ENCODE results near the gene INTS1. TPM values are rescaled to one million over a fixed set of nuclear protein-coding genes. Genes with fewer than 3 reads are reported as not detected.

Gene INTS1
- total RNA-seq, 1 donor = 66.2 TPM

DNA sequence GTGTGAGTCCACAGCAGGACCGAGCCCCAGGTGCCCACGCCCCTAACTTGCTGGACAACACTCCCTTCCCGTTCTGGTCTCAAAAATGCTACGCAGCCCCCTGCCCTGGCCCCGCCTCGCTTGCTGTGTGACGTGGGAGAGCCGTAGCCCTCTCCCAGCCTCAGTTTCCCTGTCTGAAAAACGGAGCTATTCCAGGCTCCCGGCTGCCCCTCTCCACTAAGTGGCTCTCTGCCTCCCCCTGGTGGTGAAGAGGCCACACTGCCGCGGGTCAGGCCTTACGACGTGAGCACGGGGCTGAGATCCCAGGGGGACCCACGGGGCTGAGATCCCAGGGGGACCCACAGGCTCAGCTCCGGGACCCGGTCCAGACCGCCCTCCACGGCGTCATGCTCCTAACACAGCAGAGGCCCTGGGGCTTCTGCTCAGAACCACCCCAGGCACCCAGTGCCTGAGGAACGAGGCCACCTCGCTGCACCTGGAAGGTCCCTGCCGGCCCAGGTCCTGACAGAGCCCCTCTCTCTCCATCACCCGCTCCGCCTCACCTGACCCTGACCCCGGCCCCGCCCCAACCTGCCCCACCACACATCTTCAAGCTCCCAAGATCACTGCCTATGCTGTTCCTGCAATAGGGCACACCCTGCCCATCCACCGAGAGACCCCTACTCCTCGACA lies 71.6 kb downstream of the INTS1 start:
- H3K9me3 ChIP-seq (ENCODE audit: low read depth, low read length) = no peaks in the 10 kb centered on the region
- H4K20me1 ChIP-seq (ENCODE audit: insufficient read depth, low read length) = peaks cover 28% of the 10 kb centered on the region
- TF ChIP-seq, protein P1, sequence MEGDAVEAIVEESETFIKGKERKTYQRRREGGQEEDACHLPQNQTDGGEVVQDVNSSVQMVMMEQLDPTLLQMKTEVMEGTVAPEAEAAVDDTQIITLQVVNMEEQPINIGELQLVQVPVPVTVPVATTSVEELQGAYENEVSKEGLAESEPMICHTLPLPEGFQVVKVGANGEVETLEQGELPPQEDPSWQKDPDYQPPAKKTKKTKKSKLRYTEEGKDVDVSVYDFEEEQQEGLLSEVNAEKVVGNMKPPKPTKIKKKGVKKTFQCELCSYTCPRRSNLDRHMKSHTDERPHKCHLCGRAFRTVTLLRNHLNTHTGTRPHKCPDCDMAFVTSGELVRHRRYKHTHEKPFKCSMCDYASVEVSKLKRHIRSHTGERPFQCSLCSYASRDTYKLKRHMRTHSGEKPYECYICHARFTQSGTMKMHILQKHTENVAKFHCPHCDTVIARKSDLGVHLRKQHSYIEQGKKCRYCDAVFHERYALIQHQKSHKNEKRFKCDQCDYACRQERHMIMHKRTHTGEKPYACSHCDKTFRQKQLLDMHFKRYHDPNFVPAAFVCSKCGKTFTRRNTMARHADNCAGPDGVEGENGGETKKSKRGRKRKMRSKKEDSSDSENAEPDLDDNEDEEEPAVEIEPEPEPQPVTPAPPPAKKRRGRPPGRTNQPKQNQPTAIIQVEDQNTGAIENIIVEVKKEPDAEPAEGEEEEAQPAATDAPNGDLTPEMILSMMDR (IDR thresholded peaks at IDR 0.05; ENCODE audit: extremely low read depth, low read depth, low read length) = peak; percentile 92
- no peak overlapping the region for H3K27ac ChIP-seq (ENCODE audit: low read depth, low read length)
- peak; percentile 98 for DNase-seq (ENCODE audit: insufficient read length, low spot score, missing footprints)
- no peaks in the 10 kb centered on the region for H3K27me3 ChIP-seq (ENCODE audit: insufficient read depth, low read length)
- no peak overlapping the region for H3K4me2 ChIP-seq (ENCODE audit: insufficient read depth, low read length)
- no peak overlapping the region for H2AFZ ChIP-seq (ENCODE audit: low read length)
- peaks cover 6% of the 10 kb centered on the region for H3K4me1 ChIP-seq (ENCODE audit: insufficient read depth, low read length)
- no peaks in the 10 kb centered on the region for H3K79me2 ChIP-seq (ENCODE audit: insufficient read depth, low read length)
- no peak overlapping the region for H3K4me3 ChIP-seq (ENCODE audit: insufficient read depth, low read length)
- H3K36me3 ChIP-seq (ENCODE audit: insufficient read depth, low read length) = peaks cover 10% of the 10 kb centered on the region

DNA sequence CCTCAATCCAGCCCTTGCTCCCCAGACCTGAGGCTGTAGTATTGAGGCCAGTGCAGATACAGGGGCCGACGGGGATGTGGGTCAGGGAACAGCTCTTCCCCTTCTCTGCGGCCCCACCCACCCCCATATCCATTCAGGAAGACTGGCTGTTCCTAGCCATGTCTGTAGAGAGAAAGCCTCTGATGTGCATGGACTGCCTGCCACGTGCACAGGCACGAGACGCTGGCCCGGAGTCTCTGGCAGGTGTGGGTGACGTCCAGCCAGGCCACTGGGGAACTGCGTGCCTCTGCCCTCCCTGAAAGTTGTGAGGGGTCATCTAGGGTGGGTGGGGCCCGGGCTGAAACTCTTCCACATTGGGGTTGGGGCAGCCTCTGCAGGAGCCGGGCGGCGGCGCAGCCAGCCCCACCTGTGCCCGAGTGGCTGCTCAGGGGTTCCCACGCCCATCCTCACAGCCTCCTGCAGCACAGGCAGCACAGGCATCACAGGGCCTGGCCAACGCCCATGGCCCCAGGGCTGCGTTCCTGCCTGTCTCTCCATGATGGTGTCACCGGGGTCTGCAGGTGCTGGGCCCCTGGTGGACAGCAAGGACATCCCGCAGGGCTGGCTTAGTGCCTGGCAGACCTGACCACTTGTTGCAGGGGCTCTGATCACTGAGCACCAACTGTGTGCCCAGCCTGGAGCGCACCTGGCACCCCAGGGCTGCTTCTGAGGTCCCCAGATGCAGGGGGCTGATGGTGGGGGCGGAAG lies 72.4 kb downstream of the INTS1 start:
- Histone ChIP-seq H2AFZ (ENCODE audit: low read length) (no peak overlapping the region), H3K4me3 (ENCODE audit: insufficient read depth, low read length) (no peak overlapping the region)

DNA sequence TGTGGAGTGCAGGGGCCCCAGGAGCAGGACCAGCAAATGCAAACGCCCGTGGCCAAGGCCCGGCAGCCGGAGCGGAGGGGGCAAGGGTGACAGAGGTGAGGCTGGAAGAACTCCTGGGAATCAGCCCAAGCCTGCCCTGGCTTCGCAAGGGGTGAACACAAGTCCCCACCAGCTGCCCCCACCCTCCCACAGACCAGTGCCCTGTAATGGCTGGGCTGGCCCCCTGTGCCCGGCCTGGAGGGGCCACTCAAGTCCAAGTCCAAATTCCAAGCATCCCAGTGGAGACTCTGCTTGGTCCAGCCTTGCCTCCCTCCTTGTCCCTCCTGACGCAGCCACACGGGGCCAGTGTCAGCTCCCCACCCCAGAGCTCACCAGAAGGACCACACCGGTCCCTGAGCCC lies 73.0 kb downstream of the INTS1 start:
- no peaks in the 10 kb centered on the region for H3K9me3 ChIP-seq (ENCODE audit: low read depth, low read length)
- no peak overlapping the region for H3K27ac ChIP-seq (ENCODE audit: low read depth, low read length)
- no peaks in the 10 kb centered on the region for H3K36me3 ChIP-seq (ENCODE audit: insufficient read depth, low read length)
- no peak overlapping the region for H3K4me3 ChIP-seq (ENCODE audit: insufficient read depth, low read length)
- peaks cover 22% of the 10 kb centered on the region for H4K20me1 ChIP-seq (ENCODE audit: insufficient read depth, low read length)
- no peak overlapping the region for H2AFZ ChIP-seq (ENCODE audit: low read length)
- H3K27me3 ChIP-seq (ENCODE audit: insufficient read depth, low read length) = no peaks in the 10 kb centered on the region
- peaks cover 6% of the 10 kb centered on the region for H3K4me1 ChIP-seq (ENCODE audit: insufficient read depth, low read length)
- TF ChIP-seq, protein P1 (IDR thresholded peaks at IDR 0.05; ENCODE audit: extremely low read depth, low read depth, low read length) = no peak
- DNase-seq (ENCODE audit: insufficient read length, low spot score, missing footprints) = no peak
- no peaks in the 10 kb centered on the region for H3K79me2 ChIP-seq (ENCODE audit: insufficient read depth, low read length)
- no peak overlapping the region for H3K4me2 ChIP-seq (ENCODE audit: insufficient read depth, low read length)

More for the DNA sequence above, 72.4 kb downstream of the INTS1 start:
- TF ChIP-seq, protein P1 (IDR thresholded peaks at IDR 0.05; ENCODE audit: extremely low read depth, low read depth, low read length) = no peak
- Histone ChIP-seq H3K79me2 (ENCODE audit: insufficient read depth, low read length) (no peaks in the 10 kb centered on the region), H3K27me3 (ENCODE audit: insufficient read depth, low read length) (no peaks in the 10 kb centered on the region), H3K27ac (ENCODE audit: low read depth, low read length) (no peak overlapping the region), H3K9me3 (ENCODE audit: low read depth, low read length) (no peaks in the 10 kb centered on the region), H3K4me2 (ENCODE audit: insufficient read depth, low read length) (no peak overlapping the region), H3K4me1 (ENCODE audit: insufficient read depth, low read length) (peaks cover 6% of the 10 kb centered on the region), H3K36me3 (ENCODE audit: insufficient read depth, low read length) (peaks cover 6% of the 10 kb centered on the region), H4K20me1 (ENCODE audit: insufficient read depth, low read length) (peaks cover 22% of the 10 kb centered on the region)
- no peak for DNase-seq (ENCODE audit: insufficient read length, low spot score, missing footprints)
